Fibroblast of skin of right quadriceps (primary cell): ENCODE results near the gene FUOM.
A peak's percentile ranks its signal among the peaks of the same experiment; 100 is the strongest.

Source experiments
- DNase-seq: peaks from one replicate; pipeline ENCODE4 v3.0.0-alpha.2; 2013

The FUOM gene

DNA sequence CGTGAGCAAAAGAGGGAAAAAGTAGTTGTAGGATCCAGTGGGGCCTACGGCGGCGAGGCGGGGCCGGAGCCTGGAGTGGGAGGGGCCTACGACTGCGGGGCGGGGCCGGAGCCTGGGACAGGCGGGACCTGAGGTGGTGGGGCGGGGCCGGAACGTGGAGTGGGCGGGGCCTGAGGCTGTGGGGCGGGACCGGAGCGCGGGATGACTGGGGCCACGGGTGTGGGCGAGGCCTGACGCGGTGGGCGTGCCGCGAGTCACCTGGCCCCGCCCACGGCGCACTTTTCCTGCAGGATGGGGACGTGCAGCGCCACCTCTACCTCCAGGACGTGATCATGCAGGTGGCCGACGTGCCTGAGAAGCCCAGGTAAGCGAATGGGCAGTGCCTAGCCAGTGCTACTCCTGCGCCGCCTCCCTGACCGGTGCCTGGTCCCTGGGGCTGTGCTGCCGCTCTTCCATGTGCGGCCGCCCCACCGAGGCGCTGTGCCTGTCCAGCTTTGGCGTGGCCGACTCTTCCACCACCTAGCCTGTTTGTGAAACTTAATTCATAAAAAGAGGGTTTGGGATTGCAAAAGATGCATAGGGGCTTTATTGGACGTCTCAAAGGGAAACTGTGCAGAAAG is 48.6 kb downstream of the FUOM start:
- peak; percentile 87 for DNase-seq

DNA sequence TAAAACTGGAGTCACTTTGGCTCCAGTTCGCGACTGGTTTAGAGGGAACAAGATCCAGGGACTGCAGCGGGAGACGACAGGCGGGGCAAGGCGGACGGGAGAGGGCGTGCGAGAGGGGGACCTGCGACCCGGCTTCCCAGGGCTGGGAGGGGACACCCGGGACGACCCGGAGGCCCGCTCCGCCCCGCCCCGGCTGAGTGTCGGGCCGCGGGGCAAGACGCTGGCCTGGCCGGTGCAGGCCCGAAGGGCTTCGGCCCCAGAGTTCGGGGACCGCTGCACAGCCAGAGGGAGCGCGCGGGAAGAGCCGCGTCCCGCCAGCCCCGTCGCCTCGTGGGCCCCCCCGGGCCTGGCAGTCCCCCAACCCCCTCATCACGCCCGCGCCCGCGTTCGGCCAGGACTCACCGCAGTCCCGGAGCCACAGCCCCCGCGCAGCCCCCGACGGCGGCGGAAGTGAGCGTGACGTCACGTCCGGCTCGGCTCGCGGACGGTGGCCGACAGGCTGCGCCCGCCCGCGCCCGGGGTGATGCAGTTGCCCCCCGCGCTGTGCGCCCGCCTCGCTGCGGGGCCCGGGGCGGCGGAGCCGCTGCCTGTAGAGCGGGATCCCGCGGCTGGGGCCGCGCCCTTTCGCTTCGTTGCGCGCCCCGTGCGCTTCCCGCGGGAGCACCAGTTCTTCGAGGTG is 49.3 kb downstream of the FUOM start, which contains the start of the genes TUBGCP2 and ZNF511:
Gene TUBGCP2, minus strand, starts transcription at position 452 of the 679 bp plus-strand sequence. CDS start 5,931 bp downstream, outside the sequence.
Gene ZNF511, plus strand, starts transcription at position 494 of the 679 bp plus-strand sequence. Its CDS starts 30 bp downstream, at position 524.
- DNase-seq, result peak; percentile 84

DNA sequence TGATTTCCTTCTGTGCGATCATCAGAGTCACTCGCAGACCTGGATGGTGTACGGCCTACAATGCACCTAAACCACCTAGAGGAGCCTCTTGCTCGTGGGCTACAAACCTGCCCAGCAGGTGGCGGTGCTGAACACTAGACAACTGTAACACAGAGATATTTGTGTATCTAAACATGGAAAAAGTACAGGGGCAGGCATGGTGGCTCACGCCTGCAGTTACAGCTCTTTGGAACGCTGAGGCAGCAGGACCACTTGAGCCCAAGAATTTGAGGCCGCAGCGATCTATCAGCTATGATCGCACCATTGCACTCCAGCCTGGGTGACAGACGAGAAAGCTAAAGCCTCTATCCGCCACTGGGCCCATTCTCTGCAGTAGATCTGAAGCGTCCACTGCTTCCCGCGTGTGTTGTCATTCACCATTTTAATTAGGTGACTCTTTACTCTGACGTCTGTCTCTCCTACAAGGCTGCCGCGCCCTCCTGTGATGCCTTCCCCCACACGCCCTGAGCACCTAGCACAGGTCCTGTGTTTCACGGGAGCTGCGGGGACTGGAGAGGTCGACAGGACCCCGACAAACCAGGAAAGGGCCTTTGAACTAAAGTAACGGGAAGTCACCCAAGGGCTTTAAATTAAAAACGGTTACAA is 49.9 kb downstream of the FUOM start:
- DNase-seq, result peak; percentile 43

- no peak for DNase-seq
Observed at GRCh38 chr10:133306941-133307379, 50.9 kb downstream of the FUOM start.

DNA sequence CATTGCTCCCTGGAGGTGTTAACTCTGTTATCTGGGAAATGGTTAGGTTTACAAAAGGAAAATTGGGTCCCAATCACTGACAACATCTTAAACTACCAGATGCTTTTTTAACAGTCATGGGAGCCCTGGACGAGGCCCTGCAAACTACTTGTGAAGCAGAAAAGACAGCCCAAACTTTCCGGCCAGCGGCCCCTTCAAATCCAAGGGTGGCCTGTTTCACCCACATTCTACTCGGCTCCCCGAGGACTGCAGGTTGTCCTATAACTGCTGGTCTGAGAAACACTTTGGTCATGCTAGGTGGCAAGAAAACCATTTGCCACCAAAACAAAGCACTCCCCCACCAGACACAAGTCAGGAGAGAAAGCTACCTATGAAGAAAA is 51.7 kb downstream of the FUOM start:
- no peak for DNase-seq
